Raji (cell line): ENCODE measurements around the gene RARS2.

Source experiments
- POLR2A ChIP-seq: IDR thresholded peaks from 2 replicates; pipeline ENCODE4 v1.6.1; 2011; ENCODE audit warnings: low read depth, low read length, control low read depth; ENCODE audit not compliant: insufficient read depth

The RARS2 gene

DNA sequence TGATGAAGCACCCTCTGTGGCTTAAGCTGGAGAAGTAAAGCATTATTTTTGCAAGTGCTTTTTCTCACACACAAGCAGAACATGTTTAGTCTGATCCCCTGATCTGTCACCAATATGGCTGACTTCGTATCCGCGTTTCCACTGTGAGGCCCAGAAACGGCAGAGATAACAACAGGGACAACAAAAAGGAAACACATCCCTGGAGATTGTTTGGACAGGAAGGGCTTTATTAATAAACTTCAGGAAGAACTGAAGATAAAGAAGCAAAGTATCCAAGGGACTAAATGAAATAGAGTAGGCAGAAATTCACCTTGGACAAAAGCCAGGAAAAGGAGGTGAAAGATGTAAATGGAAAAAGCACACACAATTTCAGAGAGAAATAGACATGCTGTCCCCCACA is 49.2 kb downstream of the RARS2 start:
- no peak for TF ChIP-seq POLR2A

DNA sequence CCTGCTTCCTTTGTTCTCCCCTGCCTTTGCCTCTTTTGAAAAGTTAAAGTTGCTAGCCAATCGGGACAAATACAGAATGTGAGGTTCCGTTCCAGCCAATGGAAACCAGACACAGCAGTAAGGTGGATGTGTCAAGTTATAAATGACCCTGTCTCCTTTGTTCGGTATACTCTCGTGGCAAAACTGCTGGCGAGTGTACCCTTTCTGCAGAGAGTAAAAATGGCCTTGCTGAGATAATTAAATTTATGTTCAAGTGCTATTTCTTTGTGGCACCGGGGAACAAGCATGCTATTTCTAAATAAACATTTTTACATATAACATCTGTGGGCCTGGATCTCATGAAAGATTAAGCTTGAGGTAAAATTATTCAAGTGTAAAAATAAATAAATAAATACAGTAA is 50.2 kb downstream of the RARS2 start:
- TF ChIP-seq POLR2A = no peak

DNA sequence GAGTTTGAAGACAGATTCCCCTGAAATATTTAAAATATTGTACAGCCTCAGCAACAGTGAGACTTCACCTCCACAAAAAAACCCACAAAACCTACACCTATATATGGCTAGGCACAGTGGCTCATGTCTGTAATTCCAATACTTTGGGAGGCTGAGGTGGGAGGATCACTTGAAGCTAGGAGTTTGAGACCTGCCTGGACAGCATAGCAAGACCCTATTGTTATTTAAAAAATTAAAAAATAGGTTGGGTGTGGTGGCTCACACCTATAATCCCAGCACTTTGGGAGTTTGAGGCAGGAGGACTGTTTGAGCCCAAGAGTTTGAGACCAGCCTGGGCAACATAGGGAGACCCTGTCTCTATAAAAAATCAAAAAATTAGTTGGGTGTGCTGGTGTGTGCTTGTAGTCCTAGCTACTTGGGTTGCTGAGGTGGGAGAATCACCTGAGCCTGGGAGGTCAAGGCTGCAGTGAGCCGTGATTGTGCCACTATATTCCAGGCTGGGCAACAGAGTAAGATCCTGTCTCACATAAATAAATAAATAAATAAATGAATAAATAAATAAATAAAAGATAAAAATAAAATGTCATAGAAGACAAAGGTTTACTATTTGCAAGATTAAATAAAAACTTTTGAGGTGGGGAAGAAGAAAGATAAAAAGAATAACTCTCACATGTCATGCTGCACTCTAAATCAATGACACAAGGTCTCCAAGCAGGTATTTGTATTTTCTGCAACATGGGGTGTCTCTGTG is 51.1 kb downstream of the RARS2 start:
- TF ChIP-seq POLR2A = no peak

DNA sequence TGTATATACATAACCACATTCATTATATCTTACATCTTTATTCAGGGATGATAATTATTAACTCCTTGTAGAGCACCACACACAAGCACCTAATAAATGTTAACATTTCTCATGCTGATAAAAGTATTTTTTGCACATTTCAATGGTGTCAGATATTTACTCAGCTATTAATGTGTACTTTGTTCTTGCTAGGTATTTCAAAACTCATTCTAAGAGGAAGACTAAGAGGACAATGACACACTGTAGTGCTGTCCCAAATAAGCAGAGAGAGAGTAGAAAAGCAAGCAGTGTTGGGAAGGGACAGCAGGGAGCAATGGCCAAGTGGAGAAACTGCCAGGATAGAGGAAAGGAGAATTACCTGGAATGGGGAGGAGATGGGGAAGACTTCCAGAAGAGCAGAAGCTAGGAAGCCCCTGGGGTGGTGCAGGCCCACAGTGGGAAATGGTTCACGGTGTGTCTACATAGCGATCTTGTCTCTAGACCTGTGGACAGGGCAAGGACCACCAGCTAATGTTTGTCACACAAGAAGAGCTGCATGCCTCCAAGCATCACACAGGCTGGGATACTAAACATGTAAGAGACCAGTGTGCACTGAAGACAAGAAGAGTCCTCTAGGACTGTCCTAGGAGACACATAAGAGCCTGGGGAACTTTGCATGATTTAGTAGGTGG is 55.3 kb downstream of the RARS2 start:
- no peak for TF ChIP-seq POLR2A

DNA sequence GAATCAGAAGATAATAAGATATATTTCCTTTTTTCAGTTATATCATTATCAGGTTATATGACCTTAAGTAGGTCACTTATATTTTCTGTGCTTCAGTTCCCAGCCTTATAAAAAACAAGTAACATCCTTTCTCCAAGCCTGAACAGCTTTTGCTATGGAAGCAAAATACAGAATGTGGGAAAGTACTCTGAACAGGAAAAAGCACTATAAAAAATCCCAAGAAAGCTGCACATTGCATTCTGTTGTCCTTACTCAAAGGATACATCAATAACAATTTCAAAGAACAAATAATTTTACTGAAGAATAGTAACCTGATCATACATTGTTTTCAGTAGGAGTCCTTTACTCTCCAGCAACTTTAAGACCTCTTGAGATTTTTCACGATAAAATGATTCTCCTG is 60.6 kb downstream of the RARS2 start:
- TF ChIP-seq POLR2A = no peak

DNA sequence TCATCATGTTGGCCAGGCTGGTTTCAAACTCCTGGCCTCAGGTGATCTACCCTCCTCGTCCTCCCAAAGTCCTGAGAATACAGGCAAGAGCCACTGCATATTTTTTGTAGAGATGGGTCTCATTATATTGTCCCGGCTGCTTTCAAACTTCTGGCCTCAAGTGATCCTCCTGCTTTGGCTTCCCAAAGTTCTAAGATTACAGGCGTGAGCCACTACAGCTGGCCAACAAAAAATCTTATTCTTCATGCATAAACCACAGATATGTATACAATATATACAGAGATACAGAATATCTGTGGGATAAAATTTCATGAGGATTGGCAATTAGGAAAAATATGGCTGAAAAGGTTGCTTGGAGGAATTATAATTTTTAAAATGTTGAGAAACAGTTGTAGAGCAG is 67.1 kb downstream of the RARS2 start:
- TF ChIP-seq POLR2A = no peak

DNA sequence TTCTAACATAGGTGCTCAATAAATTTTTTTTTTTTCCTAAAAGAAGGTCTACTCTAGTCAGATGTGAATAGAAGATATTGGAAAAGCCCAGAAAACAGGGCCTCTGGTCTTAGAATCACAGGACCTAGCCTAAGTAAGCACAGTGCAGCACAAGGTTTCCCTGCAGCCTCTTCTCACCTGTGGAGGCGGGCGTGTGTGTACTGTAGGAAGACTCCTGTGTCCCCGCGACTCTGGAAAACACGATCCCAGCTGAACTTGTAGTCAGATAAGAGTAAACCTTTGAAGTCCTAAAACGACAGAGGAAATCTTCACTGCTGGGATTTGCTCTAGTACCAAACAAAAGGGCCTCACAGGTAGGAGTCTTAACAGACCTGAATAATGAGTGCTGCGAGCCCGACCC is 71.3 kb downstream of the RARS2 start:
- TF ChIP-seq POLR2A = no peak

DNA sequence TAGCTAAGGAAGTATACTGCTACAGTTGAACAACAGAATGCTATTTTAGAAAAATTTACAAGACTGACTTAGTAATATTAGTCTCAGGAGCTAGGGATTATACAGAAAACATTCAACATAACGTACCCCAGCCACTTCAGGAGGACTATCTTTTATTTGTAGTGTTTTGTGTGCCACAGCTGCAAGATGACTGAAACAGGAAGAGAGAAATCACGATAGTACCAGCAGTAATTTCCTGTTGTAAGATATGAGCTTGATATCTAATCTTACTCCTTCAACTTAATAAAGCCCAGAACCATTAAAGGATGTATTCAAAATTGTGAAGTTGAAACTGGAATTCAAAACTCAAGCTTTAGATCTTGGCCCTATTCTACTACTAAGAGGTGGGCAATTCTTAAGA is 75.0 kb downstream of the RARS2 start:
- no peak for TF ChIP-seq POLR2A

DNA sequence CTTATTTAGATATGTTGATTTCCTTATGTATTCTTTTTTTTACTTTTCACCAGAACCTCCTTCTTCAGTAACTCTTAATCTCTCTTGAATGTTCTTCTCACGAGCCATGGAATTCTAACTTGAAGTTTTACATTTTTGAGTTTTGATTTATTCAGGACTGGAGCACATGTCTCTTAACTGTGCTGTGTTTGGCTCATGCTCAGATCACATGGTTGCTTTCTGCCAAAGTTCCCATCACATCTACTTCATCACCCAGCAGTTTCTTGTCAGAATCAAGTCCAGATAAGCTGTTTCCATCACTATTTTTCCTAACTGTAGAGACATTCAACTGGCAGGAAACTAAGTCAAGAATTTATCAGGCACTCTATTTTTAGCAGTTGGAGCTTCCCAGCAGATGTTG is 85.3 kb downstream of the RARS2 start:
- no peak for TF ChIP-seq POLR2A

DNA sequence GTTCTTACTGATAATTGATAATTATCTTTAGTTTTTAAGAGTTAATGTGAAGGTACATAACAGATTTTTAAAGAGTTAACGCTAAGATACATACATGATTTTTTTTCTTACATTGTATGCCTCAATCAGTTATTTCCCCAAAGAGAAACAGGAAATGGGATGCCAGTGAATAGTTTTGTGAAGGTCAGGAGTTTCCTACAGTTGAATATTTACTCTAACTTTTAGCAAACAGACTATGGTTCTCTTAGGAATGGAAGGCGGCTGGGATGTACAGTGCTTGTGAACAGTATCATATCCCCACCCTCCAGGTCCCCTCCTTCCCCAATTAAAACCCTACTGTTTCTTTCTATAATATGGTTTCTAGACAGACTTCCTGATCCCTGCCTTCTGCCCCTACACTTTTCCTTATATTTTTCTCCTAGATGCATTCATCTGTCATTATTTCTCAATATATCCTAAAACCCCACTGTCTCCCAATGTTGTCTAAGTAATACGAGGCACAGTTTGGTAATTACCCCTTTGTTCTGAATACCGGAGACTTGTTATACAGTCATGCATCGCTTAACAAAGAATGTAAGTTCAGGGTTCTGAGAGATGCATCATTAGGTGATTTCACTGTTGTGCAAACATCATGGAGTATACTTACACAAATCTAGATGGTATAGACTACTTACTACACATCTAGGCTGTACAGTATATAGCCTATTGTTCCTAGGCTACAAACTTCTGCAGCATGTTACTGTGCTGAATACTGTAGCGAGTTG is 87.8 kb downstream of the RARS2 start:
- TF ChIP-seq POLR2A = no peak

DNA sequence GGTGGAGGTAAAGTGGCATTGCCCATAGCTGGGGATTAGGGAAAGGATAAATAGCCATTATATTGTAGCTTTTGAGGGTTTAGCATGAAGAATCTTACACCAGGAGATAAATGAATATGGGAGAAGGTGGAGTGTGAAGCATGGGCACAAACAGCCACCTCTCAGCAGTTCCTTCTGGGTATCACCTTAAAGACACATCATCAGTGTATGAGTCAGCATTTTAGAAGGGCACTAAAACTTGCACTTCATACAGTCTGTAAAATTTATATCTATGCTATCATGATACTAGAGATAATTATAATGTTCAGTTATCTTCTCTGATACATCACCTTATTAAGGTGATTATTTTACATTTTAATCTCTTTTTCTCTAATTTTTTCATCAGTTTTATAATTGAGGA is 91.7 kb downstream of the RARS2 start:
- TF ChIP-seq POLR2A = no peak

DNA sequence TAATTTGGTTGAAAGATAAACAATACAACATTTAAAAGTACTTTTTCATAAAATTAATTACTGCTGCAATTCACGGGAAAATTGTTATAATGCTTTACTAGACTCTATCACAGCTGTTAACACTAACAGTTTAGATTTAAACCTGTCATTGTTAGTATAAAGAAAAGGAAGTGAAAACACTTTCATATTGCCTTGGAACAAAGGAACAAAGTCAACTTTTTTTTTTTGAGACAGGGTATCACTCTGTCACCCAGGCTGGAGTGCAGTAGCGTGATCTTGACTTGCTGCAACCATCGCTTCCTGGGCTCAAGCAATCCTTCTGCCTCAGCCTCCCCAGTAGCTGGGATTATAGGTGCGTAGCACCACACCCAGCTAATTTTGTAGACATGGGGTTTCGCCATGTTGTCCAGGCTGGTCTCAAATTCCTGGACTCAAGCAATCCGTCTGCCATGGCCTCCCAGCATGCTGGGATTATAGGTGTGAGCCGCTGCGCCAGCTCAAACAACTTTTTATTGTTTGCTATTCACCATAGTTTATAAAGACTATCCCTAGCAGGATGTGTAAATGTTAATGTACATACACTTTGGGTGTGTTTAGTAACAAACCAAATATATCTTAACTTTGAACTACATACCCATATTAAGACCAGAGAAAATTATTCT is 94.9 kb downstream of the RARS2 start:
- no peak for TF ChIP-seq POLR2A

DNA sequence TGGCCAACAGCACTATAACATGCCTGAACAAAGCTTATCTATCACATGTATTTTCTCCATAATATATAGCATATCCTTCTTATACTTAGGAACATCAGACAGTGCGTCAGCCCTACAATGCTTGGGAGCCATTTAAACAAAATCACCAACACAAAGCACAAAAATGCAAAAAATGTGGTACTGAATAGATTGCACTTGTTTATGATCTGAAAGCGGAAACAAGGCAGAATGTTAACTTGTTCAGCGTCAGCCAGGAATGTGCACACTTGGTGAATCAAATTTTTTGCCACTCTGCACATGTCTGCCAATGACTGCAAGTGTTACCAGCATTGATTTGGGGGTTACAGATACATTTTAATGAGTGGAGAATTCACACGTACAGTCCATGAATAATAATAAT is 102.2 kb downstream of the RARS2 start:
- no peak for TF ChIP-seq POLR2A

DNA sequence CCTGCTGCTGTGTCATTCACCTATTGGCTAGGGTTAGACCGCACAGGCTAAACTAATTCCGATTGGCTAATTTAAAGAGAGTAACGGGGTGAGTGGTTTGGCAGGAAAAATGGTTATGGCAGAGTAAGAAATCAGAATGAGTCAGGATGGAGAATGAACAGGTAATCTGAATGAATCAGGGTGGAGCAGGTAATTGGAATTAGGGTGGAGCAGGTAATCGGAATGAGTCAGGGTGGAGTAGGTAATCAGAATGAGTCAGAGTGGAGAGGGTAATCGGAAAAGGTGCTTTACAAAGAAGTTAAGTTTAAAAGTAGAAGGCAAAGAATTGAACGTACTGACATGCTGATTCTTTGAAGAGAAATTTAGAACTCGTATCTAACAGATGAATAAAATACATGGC is 105.3 kb downstream of the RARS2 start:
- TF ChIP-seq POLR2A = no peak

DNA sequence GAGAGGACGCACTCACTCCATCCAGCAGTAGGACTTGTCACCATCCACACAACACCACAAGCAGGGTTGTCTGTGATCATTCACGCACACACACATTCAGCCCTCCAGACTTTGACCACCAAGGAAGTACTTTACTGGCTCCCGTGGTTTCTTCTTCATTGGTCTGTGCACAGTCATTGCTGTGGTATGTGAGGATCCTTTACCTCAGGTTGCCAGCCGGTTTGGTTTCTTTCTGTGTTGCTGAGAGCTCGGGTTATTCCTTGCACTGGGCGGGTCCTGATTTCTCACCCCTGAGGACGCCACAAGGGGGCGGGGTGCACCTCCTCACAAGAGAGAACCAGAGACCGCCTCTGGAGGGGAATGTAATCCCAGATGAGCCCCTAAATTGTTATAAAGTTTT is 105.9 kb downstream of the RARS2 start:
- no peak for TF ChIP-seq POLR2A
